Astrocyte of the spinal cord (primary cell): ENCODE measurements around the gene KRTCAP2.

Source experiments
- DNase-seq: peaks from one replicate; pipeline ENCODE4 v3.0.0; 2011; ENCODE audit warnings: low read depth, low spot score
- H3K4me3 ChIP-seq: 2 replicates; pipeline ENCODE4 v1.5.1; 2011; ENCODE audit warnings: low read depth, mild to moderate bottlenecking, low read length, moderate library complexity
- CTCF ChIP-seq: IDR thresholded peaks from 2 replicates; pipeline ENCODE4 v1.5.1; 2012; ENCODE audit warnings: low read depth, mild to moderate bottlenecking, low read length, inconsistent platforms
- in situ Hi-C: cut with HindIII; loops from 2 replicates; pipeline ENCODE4 v1.10.0; 2017; ENCODE audit warnings: low sequenced_read_pairs

Gene KRTCAP2

GRCh38 chr1:155128755-155129473 lies 44.2 kb downstream of the KRTCAP2 start:
- in situ Hi-C loops: no loop called here
- DNase-seq: no peak
- H3K4me3 ChIP-seq: no peak overlapping the region
- TF ChIP-seq CTCF: no peak

GRCh38 chr1:155127967-155128754 lies 44.9 kb downstream of the KRTCAP2 start:
- in situ Hi-C loops: no loop called here
- no peak for TF ChIP-seq CTCF
- no peak for DNase-seq
- peak overlapping the region; percentile 45 for H3K4me3 ChIP-seq

- DNase-seq: peak; percentile 39
- in situ Hi-C loops: no loop called here
- no peak for TF ChIP-seq CTCF
- H3K4me3 ChIP-seq: peak within 1 kb of the TSS; percentile 45
Observed at GRCh38 chr1:155127105-155127966, 45.8 kb downstream of the KRTCAP2 start, which contains the start of gene EFNA1. EFNA1 (plus strand) TSS chr1:155127876; CDS start chr1:155127978, 102 bp downstream.

- peak; percentile 28 for DNase-seq
- no peak for TF ChIP-seq CTCF
- in situ Hi-C loops: no loop called here
- H3K4me3 ChIP-seq: peak overlapping the region; percentile 2
Observed at GRCh38 chr1:155126556-155127104, 46.5 kb downstream of the KRTCAP2 start.

GRCh38 chr1:155125946-155126555 lies 47.1 kb downstream of the KRTCAP2 start:
- no peak for TF ChIP-seq CTCF
- no peak for DNase-seq
- H3K4me3 ChIP-seq: no peak overlapping the region
- in situ Hi-C loops: no loop called here
